NCI-H1105 (cell line): ENCODE results near the gene NXPH1.
A peak's percentile ranks its signal among the peaks of the same experiment; 100 is the strongest.

Experiments
- DNase-seq: peaks from one replicate; lab custom pipeline; 2025; lab: John Stamatoyannopoulos, UW

NXPH1 gene

GRCh38 chr7:8507566-8507965 is 74.2 kb downstream of the NXPH1 start:
- DNase-seq: no peak

- DNase-seq: no peak
Measured at GRCh38 chr7:8509621-8510020, 76.2 kb downstream of the NXPH1 start.

- no peak for DNase-seq
Measured at GRCh38 chr7:8511855-8512254, 78.4 kb downstream of the NXPH1 start.

GRCh38 chr7:8514781-8515519 is 81.5 kb downstream of the NXPH1 start:
- DNase-seq: no peak

GRCh38 chr7:8515640-8516185 is 82.3 kb downstream of the NXPH1 start:
- DNase-seq: no peak

GRCh38 chr7:8516976-8517375 is 83.6 kb downstream of the NXPH1 start:
- no peak for DNase-seq

GRCh38 chr7:8528311-8528710 is 94.9 kb downstream of the NXPH1 start:
- no peak for DNase-seq

GRCh38 chr7:8531991-8532515 is 98.6 kb downstream of the NXPH1 start:
- DNase-seq: no peak

- no peak for DNase-seq
Measured at GRCh38 chr7:8536431-8536830, 103.0 kb downstream of the NXPH1 start.

- no peak for DNase-seq
Measured at GRCh38 chr7:8549046-8549445, 115.6 kb downstream of the NXPH1 start.

GRCh38 chr7:8560501-8560900 is 127.1 kb downstream of the NXPH1 start:
- DNase-seq: no peak

GRCh38 chr7:8561449-8561848 is 128.0 kb downstream of the NXPH1 start:
- no peak for DNase-seq

- no peak for DNase-seq
Measured at GRCh38 chr7:8564281-8564680, 130.9 kb downstream of the NXPH1 start.

- no peak for DNase-seq
Measured at GRCh38 chr7:8566016-8566415, 132.6 kb downstream of the NXPH1 start.

- DNase-seq: no peak
Measured at GRCh38 chr7:8567626-8568025, 134.2 kb downstream of the NXPH1 start.

GRCh38 chr7:8579661-8580194 is 146.3 kb downstream of the NXPH1 start:
- no peak for DNase-seq

- no peak for DNase-seq
Measured at GRCh38 chr7:8581842-8582241, 148.4 kb downstream of the NXPH1 start.

GRCh38 chr7:8582728-8583127 is 149.3 kb downstream of the NXPH1 start:
- DNase-seq: no peak

- DNase-seq: no peak
Measured at GRCh38 chr7:8585591-8585990, 152.2 kb downstream of the NXPH1 start.

- no peak for DNase-seq
Measured at GRCh38 chr7:8590225-8590624, 156.8 kb downstream of the NXPH1 start.

- peak; percentile 66 for DNase-seq
Measured at GRCh38 chr7:8590791-8591190, 157.4 kb downstream of the NXPH1 start.

- no peak for DNase-seq
Measured at GRCh38 chr7:8591289-8591688, 157.9 kb downstream of the NXPH1 start.

GRCh38 chr7:8592167-8592566 is 158.8 kb downstream of the NXPH1 start:
- peak; percentile 20 for DNase-seq

GRCh38 chr7:8594115-8594514 is 160.7 kb downstream of the NXPH1 start:
- no peak for DNase-seq
